HG03520 (cell line): ENCODE measurements around the gene NUDT8.
"Not testable (repeated sequence)": the region's sequence is repeated elsewhere in the genome, so short reads cannot be mapped to it uniquely, and the experiment has no call there.

Experiments
- ATAC-seq: cut with Tn5 transposase; IDR thresholded peaks from one replicate; pipeline ENCODE4 v1.9.1; 2021; ENCODE audit warnings: mild to moderate bottlenecking, moderate library complexity; ENCODE audit not compliant: unreplicated experiment

NUDT8 gene

GRCh38 chr11:67613960-67614715 lies 15.6 kb downstream of the NUDT8 start:
- ATAC-seq = peak; percentile 60

DNA sequence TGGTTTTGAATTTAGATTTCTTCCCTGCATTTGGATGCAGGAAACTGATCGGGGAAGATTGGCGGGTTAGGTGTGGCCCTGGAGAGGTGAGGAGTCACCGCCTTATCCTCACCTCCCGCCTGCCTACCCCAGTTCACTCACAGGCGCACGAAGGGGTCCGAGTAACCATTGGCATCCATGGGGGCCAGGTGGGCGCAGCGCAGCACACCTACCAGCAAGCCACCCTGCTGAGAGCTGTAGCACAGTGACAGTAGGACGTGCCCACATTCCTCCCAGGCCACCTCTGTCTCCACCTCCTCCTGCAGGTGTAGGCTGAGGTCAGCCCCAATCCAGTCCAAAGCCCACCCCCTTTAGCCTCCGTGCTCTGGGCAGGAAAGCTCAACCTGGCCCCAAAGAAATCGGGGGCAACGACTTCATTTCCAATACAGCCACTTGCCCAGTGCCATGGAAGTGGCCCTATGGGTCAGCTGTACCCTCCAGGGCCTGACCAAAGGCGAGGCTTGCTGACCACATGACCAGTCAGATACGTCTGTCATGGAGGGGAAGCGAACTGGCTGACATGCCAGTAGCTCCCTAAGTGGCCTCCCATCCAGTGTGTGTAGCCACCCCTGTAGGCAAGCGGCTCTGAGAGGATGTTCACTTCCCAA lies 16.3 kb downstream of the NUDT8 start:
- ATAC-seq = no peak

- ATAC-seq = no peak
Measured at GRCh38 chr11:67612751-67613150, 17.0 kb downstream of the NUDT8 start.

DNA sequence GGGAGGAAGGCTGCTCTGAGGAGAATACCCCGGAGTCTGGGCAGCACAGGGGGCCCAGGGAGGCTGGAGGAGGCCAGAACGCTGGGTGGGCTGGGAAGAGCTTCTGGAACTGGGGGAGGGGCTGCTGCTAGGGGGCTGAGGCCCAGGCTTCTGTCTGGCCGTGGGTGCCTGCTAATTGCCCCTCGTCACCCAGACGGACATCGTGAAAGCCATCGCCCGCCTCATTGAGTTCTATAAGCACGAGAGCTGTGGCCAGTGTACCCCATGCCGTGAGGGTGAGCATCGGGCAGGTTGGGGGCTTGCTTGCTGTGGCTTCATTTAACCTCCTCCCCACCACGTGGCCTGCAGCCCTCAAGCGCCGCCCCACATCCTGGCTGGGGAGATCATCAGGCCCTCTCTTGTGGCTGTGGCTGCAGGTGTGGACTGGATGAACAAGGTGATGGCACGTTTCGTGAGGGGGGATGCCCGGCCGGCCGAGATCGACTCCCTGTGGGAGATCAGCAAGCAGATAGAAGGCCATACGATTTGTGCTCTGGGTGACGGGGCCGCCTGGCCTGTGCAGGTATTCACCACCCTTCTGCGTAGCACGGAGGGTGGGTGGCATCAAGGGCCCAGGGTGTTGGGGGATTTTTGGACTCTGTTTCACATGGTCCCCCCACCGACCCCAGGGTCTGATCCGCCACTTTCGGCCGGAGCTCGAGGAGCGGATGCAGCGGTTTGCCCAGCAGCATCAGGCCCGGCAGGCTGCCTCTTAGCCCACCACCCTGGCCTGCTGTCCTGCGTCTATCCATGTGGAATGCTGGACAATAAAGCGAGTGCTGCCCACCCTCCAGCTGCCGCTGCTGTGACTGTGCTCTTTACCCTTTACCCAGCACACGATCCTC lies 17.8 kb downstream of the NUDT8 start:
- ATAC-seq = no peak

DNA sequence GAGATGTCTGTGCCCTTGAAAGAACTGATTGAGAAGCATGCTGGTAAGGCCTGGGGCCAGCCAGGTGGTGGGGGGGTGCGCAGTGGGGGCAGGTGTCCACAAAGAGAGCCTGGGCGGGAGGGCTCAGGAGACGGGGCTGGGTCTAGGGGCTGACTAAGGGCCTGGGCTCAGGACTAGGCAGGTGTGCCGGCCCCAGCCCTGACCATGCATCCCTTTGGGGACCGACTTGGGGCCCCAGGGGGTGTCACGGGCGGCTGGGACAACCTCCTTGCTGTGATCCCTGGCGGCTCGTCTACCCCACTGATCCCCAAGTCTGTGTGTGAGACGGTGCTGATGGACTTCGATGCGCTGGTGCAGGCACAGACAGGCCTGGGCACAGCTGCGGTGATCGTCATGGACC lies 18.6 kb downstream of the NUDT8 start:
- no peak for ATAC-seq

- no peak for ATAC-seq
Measured at GRCh38 chr11:67610302-67610868, 19.4 kb downstream of the NUDT8 start.

GRCh38 chr11:67609316-67609715 lies 20.4 kb downstream of the NUDT8 start:
- ATAC-seq = no peak

DNA sequence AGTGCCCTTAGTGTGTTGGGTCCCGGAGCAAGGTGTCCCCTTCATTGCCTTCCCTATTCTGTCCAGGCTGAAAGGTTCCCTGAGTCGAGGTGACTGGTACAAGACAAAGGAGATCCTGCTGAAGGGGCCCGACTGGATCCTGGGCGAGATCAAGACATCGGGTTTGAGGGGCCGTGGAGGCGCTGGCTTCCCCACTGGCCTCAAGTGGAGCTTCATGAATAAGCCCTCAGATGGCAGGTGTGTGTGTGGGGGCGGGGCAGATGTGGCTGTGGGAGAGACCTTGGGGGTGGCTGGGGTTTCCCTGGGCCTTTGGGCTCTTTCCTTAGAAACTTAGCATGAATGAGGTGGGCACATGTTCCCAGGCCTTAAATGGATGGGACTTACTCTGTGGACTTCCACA lies 21.3 kb downstream of the NUDT8 start:
- ATAC-seq = no peak

DNA sequence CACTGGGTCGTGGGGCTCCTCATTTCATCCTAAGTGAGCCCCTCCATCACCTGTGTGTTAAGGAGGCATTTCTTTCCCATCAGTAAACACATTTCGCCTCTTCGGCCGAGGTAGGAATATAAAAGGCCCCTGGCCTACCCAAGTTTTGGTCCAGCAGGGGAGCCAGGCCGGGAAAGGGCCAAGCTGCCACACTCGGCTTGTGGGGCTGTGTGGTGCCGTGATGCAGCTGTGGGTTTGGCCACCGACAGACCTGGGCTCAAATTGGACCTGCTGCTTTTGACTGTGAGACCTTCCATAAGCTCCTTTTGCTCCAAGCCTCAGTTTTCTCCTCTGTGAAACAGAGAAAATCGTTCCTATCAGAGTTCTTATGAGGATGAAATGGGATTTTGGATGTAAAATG lies 22.2 kb downstream of the NUDT8 start:
- no peak for ATAC-seq

- ATAC-seq = peak; percentile 94
Measured at GRCh38 chr11:67606492-67607295, 23.0 kb downstream of the NUDT8 start, which contains the start of gene NDUFV1. NDUFV1 (plus strand) TSS chr11:67606936; CDS start chr11:67607005, 69 bp downstream.

- no peak for ATAC-seq
Measured at GRCh38 chr11:67606093-67606491, 23.6 kb downstream of the NUDT8 start.

DNA sequence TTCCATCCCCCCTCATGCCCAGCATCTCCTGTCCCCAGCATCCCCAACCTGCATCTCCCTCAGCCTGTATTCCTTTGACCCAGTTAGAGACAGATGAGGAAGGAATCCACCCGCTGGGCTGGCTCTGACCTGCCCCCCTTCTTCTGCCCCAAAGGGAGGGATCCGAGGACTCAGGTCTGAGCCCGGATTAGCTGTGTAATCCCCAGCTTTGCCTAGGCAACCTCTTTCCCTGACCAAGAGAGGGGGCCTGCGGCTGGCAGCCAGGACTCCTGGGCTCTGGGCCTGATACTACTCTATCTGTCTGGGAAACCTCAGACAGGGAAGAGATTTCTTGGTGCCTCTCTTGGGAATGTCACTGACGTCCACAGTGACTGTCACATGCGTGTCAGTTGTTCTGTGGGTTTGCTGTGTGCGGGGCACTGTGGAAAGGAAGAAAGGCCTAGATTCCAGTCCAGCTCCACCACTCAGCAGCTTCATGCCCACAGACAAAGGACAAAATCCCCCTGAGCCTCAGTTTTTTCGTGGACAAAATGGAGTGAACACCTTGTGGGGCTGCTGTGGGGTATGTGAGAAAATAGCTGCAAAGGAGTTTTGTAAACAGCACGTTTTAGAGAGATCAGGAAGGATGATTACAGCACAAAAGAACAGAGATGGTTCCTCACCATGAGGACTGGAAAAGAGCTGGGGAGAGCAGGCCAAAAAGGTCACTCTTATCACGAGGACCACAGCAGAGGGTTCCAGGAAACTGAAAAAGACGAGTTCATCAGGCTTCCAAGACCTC lies 24.3 kb downstream of the NUDT8 start:
- ATAC-seq = no peak

GRCh38 chr11:67604815-67605214 lies 24.9 kb downstream of the NUDT8 start:
- no peak for ATAC-seq

DNA sequence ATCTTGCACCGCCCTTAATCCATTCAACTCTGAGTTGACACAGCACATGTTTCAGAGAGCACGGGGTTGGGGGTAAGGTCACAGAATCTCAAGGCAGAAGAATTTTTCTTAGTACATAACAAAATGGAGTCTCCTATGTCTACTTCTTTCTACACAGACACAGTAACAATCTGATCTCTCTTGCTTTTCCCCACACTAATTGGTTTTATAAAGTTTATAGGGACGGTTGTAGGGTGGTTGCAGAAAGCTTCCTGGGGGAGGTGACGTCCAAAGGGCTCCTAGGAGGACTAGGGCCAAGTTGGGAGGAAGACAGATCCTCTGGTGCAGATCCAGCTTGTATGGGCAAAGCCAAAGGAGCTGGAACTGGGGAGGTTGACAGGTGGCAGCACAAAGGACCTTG lies 25.6 kb downstream of the NUDT8 start:
- not testable (repeated sequence) for ATAC-seq

GRCh38 chr11:67601098-67601497 lies 28.6 kb downstream of the NUDT8 start:
- ATAC-seq = no peak

- no peak for ATAC-seq
Measured at GRCh38 chr11:67600324-67601029, 29.3 kb downstream of the NUDT8 start.

- ATAC-seq = no peak
Measured at GRCh38 chr11:67599149-67599548, 30.6 kb downstream of the NUDT8 start.

DNA sequence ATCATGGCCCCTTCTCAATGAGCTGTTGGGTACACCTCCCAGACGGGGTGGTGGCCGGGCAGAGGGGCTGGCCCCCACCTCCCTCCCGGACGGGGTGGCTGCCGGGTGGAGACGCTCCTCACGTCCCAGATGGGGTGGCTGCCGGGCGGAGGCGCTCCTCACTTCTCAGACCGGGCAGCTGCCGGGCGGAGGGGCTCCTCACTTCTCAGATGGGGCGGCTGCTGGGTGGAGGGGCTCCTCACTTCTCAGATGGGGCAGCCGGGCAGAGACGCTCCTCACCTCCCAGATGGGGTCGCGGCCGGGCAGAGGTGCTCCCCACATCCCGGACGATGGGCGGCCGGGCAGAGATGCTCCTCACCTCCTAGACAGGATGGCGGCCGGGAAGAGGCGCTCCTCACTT lies 31.8 kb downstream of the NUDT8 start:
- ATAC-seq = not testable (repeated sequence)

DNA sequence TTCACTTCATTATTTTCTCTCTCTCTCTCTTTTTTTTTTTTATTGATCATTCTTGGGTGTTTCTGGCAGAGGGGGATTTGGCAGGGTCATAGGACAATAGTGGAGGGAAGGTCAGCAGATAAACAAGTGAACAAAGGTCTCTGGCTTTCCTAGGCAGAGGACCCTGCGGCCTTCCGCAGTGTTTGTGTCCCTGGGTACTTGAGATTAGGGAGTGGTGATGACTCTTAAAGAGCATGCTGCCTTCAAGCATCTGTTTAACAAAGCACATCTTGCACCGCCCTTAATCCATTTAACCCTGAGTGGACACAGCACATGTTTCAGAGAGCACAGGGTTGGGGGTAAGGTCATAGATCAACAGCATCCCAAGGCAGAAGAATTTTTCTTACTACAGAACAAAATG lies 32.3 kb downstream of the NUDT8 start:
- not testable (repeated sequence) for ATAC-seq
